Vagina (tissue), 2 donors: Measurements from ENCODE around the gene CACNG8.

Source experiments
- CTCF ChIP-seq, 3 experiments: fragments of 450-650 bp in 2 of 3; fragments of 200-600 bp in 1 of 3; sonication (generic) in 1 of 3; IDR thresholded peaks; one replicate each; pipeline ENCODE4 v1.5.1; 2017 to 2019; ENCODE audit warnings: antibody characterized with exemption in 3 of 3, mild to moderate bottlenecking in 2 of 3, moderate library complexity in 2 of 3
- POLR2A ChIP-seq, 2 donors: fragments of 450-650 bp; IDR thresholded peaks; one replicate each; pipeline ENCODE4 v1.6.1; 2017; ENCODE audit warnings: antibody characterized with exemption in 2 of 2, mild to moderate bottlenecking in 2 of 2, moderate library complexity in 2 of 2

DNA sequence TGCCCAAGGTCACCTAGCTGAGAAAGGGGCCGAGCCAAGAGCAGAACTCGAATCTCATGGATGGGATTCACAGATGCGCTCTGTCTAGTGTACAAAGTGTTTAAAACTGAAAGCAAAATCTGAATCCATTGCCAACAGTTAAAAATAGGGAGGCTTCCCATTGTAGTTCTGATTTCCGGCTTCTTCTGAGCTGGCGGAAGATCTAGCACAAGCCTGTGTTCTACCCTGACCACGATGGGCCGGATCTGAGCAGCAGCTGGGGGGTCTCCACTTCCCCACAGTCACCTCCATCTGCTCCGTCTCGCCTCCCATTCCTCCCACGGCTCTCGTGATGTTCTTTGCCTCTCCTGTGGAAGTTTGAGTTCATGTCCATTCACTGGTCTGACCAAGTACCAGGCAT, 2.4 kb downstream of the CACNG8 start:
- TF ChIP-seq POLR2A (IDR thresholded peaks at IDR 0.05) = no peak
- TF ChIP-seq CTCF (IDR thresholded peaks at IDR 0.05) = no peak
